ENCODE results near the gene CFAP69.

DNA sequence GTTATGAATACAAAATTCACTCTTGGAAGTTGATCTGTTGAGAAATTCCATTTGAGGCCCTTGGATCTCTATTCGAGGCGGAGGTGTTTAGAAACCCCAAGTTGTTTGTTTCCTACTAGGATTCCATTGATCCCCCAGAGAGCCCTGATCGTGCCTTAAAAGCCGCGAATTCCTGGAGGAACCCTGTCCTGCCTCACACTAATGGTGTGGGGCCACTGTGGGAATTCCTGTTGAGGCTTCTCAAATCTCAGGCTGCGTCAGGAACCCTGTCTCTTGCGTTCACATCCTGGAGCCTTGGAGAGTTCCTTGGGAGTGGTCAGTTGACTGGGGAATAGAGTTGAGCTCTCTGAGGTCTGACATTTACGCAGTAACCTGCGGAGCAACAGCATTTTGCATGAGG lies 1.2 kb downstream of the CFAP69 start:
- no peak for TF ChIP-seq POLR2A (IDR thresholded peaks at IDR 0.05)
- TF ChIP-seq, protein P1, sequence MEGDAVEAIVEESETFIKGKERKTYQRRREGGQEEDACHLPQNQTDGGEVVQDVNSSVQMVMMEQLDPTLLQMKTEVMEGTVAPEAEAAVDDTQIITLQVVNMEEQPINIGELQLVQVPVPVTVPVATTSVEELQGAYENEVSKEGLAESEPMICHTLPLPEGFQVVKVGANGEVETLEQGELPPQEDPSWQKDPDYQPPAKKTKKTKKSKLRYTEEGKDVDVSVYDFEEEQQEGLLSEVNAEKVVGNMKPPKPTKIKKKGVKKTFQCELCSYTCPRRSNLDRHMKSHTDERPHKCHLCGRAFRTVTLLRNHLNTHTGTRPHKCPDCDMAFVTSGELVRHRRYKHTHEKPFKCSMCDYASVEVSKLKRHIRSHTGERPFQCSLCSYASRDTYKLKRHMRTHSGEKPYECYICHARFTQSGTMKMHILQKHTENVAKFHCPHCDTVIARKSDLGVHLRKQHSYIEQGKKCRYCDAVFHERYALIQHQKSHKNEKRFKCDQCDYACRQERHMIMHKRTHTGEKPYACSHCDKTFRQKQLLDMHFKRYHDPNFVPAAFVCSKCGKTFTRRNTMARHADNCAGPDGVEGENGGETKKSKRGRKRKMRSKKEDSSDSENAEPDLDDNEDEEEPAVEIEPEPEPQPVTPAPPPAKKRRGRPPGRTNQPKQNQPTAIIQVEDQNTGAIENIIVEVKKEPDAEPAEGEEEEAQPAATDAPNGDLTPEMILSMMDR (IDR thresholded peaks at IDR 0.05): no peak
- TF ChIP-seq POLR2AphosphoS5 (IDR thresholded peaks at IDR 0.05): no peak
